ENCODE results near the gene NRXN3. TPM values are rescaled to one million over a fixed set of nuclear protein-coding genes. Genes with fewer than 3 reads are reported as not detected.

The NRXN3 gene
- total RNA-seq, 1 experiment from 2014 or later: not detected

GRCh38 chr14:79701371-79701770 lies 1531.2 kb downstream of the NRXN3 start:
- Histone ChIP-seq H3K4me1 (replicated peaks; ENCODE audit: insufficient read depth) (no peaks in the 10 kb centered on the region), H3K27ac (no peak overlapping the region), H3K9me3 (ENCODE audit: insufficient read depth, low read depth) (no peaks in the 10 kb centered on the region), H3K4me3 (no peak overlapping the region), H3K27me3 (ENCODE audit: insufficient read depth, low read depth) (peaks cover 14% of the 10 kb centered on the region; the same call in 1 of the 2 replicates), H3K36me3 (ENCODE audit: low read depth) (no peaks in the 10 kb centered on the region), H3K9me2 (ENCODE audit: insufficient read depth) (no peaks in the 10 kb centered on the region), H3K4me2 (no peak overlapping the region), H4K20me1 (ENCODE audit: insufficient read depth) (no peaks in the 10 kb centered on the region), H3K79me2 (ENCODE audit: low read depth) (no peaks in the 10 kb centered on the region), H3F3A (ENCODE audit: insufficient read depth, low read depth) (no peaks in the 10 kb centered on the region), H2AFZ (no peak overlapping the region)
- ChIA-PET POLR2A (ENCODE audit: unreplicated experiment) (no interaction called here), CTCF (no interaction called here)
- intact Hi-C loops (cut with micrococcal nuclease; ENCODE audit: unreplicated experiment): no loop called here
- DNase-seq: no peak
- no TSS peak for BruUV-seq (replicated peaks)
- no peak for TF ChIP-seq CTCF (conservative IDR thresholded peaks at IDR 0.05)
- TF ChIP-seq EZH2 (IDR thresholded peaks at IDR 0.05; ENCODE audit: low read depth): no peak

GRCh38 chr14:79702197-79702596 lies 1532.0 kb downstream of the NRXN3 start:
- CTCF ChIA-PET: no interaction called here
- BruUV-seq (replicated peaks): no TSS peak

GRCh38 chr14:79703209-79703608 lies 1533.0 kb downstream of the NRXN3 start:
- Histone ChIP-seq H3K9me3 (ENCODE audit: insufficient read depth, low read depth) (no peaks in the 10 kb centered on the region), H3K9me2 (ENCODE audit: insufficient read depth) (no peaks in the 10 kb centered on the region), H3K4me2 (no peak overlapping the region), H3K4me3 (no peak overlapping the region), H3K36me3 (ENCODE audit: low read depth) (no peaks in the 10 kb centered on the region), H3K4me1 (replicated peaks; ENCODE audit: insufficient read depth) (no peaks in the 10 kb centered on the region), H3F3A (ENCODE audit: insufficient read depth, low read depth) (no peaks in the 10 kb centered on the region), H3K79me2 (ENCODE audit: low read depth) (no peaks in the 10 kb centered on the region), H3K27me3 (ENCODE audit: insufficient read depth, low read depth) (peaks cover 18% of the 10 kb centered on the region; the same call in 1 of the 2 replicates), H2AFZ (no peak overlapping the region), H4K20me1 (ENCODE audit: insufficient read depth) (no peaks in the 10 kb centered on the region), H3K27ac (no peak overlapping the region)
- intact Hi-C loops (cut with micrococcal nuclease; ENCODE audit: unreplicated experiment): no loop called here
- DNase-seq: no peak
- BruUV-seq (replicated peaks): no TSS peak
- ChIA-PET CTCF (no interaction called here), POLR2A (ENCODE audit: unreplicated experiment) (no interaction called here)
- TF ChIP-seq CTCF (conservative IDR thresholded peaks at IDR 0.05) (no peak), EZH2 (IDR thresholded peaks at IDR 0.05; ENCODE audit: low read depth) (no peak)

More at GRCh38 chr14:79702197-79702596, 1532.0 kb downstream of the NRXN3 start:
- intact Hi-C loops (cut with micrococcal nuclease; ENCODE audit: unreplicated experiment): no loop called here
- no peaks in the 10 kb centered on the region for H3K4me1 ChIP-seq (replicated peaks; ENCODE audit: insufficient read depth)
- no peaks in the 10 kb centered on the region for H3K9me2 ChIP-seq (ENCODE audit: insufficient read depth)
- H3K4me3 ChIP-seq: no peak overlapping the region
- POLR2A ChIA-PET (ENCODE audit: unreplicated experiment): no interaction called here
- TF ChIP-seq EZH2 (IDR thresholded peaks at IDR 0.05; ENCODE audit: low read depth) (no peak), CTCF (conservative IDR thresholded peaks at IDR 0.05) (no peak)
- no peaks in the 10 kb centered on the region for H3K9me3 ChIP-seq (ENCODE audit: insufficient read depth, low read depth)
- H2AFZ ChIP-seq: no peak overlapping the region
- no peak for DNase-seq
- no peak overlapping the region for H3K4me2 ChIP-seq
- H3K27ac ChIP-seq: no peak overlapping the region
- H4K20me1 ChIP-seq (ENCODE audit: insufficient read depth): no peaks in the 10 kb centered on the region
- no peaks in the 10 kb centered on the region for H3F3A ChIP-seq (ENCODE audit: insufficient read depth, low read depth)
- H3K79me2 ChIP-seq (ENCODE audit: low read depth): no peaks in the 10 kb centered on the region
- peaks cover 17% of the 10 kb centered on the region; the same call in 1 of the 2 replicates for H3K27me3 ChIP-seq (ENCODE audit: insufficient read depth, low read depth)
- no peaks in the 10 kb centered on the region for H3K36me3 ChIP-seq (ENCODE audit: low read depth)

Data from PC-9 (cell line).